Activated CD4-positive, CD25-positive, alpha-beta regulatory T cell treated with anti-CD3 and anti-CD28 coated beads, Interleukin-2, amount 50 U/mL, for 24 hours (primary cell): Measurements from ENCODE around the gene PSMA7.

Source experiments
- ATAC-seq, 2 donors: fragments of 150-1000 bp; cut with Tn5 transposase; one replicate each; pipeline ENCODE4 v1.10.0; 2021; ENCODE audit warnings: mild to moderate bottlenecking in 1 of 2, moderate library complexity in 1 of 2

PSMA7 gene

DNA sequence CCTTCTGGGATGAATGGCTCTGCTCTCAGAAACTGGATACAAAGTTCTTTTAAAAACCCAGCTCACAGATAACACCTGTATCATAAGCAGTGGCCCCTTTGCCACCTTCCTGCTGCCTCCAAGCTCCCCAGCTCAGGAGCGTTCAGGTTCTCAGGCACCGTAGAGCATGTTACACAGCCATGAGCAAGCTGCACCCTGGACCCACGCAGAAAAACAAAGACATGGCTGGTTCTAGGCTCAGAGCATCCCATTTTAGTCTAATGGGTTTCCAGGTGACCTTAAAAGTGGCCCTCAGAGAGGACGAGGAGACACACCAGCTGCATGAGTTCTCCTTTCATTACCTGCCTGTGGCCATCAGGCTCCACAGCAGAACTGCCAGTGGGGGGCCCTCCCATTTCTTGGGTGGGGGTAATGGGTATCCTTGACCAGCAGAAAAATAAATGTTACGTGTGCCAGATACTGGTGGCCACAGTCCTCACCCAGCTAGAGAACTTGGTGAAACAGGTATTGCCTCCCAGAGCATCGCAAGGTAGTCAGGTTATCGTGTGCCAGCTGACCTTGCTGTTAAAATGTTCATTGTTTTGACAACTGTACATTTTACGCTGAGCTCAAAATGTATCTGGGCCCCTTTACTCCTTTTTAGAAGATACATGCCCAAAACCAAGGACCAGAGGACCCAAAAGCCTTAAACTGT, 7.5 kb downstream of the PSMA7 start:
- no peak for ATAC-seq

DNA sequence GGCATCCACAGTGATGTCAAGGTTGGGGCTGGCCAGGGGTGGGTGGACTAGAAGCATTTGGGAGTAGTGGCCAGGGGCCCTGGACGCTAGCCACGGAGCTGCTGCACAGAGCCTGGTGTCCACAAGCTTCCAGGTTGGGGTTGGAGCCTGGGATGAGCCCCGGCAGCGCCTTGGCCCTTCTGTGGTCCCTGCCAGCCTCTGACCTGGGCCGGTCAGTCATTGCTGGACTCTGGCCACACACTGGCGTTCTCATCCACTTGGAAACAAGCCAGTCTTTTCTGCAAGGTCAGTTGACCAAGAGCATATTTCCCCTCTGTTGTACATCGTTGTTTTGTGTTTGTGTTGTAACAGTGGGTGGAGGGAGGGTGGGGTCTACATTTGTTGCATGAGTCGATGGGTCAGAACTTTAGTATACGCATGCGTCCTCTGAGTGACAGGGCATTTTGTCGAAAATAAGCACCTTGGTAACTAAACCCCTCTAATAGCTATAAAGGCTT, 8.4 kb downstream of the PSMA7 start:
- no peak for ATAC-seq

DNA sequence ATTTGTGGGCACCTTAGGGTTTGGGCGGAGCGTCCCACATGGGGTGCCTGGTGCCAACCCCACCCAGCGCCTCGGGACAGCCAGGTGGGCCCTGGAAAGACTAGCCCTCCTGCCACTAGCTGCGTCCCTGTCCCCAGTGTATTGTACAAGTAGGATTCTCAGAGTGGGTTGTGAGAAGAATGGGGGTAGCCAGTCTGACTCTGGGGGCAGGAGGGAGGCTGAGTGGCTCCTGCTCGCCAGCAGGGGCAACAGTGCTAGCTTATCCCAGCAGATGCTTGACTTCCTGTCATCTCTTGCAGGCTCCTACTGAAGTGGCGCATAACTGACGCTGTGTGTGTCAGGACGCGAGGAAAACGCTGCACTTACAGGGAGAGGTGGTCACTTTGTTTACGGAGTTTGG, 9.3 kb downstream of the PSMA7 start:
- ATAC-seq = no peak

DNA sequence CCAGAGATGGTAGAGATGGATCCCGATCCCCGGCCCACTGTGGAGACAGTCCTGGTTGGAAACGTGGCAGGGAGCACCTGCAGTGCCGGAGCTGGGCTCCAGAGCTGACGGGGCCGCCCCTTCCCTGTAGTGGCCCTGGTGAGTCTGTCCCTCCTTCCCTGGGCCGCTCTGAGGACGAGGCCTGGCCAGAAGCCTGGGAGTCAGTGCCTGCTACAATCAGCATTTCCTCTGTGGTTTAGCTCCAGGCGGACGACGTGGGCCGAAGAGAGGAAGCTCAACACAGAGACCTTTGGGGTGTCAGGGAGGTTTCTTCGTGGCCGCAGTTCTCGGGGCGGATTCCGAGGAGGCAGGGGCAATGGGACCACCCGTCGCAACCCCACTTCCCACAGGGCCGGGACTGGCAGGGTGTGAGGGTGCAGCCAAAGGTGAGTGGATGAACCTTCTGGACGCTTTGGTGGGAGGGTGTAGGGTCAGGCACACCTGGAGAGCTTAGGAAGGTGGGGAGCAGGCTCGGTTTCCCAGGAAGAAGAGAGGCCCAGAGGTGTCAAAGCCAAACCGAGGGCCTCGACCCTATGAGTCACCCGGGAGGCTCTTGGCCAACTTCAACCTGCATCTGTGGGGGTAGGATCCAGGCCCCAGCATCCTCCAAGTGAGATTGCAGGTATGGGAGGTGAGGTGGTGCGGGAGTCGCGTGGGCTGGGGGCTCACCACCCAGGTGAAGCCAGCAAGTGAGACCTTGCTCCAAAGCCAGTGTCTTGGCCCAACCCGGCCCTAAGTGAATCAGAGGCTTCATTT, 9.9 kb downstream of the PSMA7 start:
- ATAC-seq = no peak

DNA sequence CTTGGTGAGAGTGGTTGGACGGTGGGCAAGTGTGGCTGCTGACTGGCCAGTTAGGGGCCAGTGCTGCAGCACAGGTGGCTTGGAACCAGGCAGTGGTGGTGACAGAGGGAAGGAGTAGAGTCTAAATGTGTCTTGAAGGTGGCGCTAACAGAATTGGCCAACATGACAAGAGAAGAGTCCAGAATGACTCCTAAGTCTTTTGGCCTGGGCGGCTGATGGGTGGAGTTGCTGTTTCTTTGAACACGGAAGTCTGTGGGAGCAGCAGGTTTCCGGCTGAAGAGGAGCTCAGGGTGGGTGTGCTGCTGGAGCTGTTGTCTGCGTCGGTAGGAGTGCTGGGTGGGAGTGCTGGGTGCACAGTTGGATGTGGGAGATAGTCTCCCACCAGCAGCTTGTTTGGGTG, 10.8 kb downstream of the PSMA7 start:
- no peak for ATAC-seq

DNA sequence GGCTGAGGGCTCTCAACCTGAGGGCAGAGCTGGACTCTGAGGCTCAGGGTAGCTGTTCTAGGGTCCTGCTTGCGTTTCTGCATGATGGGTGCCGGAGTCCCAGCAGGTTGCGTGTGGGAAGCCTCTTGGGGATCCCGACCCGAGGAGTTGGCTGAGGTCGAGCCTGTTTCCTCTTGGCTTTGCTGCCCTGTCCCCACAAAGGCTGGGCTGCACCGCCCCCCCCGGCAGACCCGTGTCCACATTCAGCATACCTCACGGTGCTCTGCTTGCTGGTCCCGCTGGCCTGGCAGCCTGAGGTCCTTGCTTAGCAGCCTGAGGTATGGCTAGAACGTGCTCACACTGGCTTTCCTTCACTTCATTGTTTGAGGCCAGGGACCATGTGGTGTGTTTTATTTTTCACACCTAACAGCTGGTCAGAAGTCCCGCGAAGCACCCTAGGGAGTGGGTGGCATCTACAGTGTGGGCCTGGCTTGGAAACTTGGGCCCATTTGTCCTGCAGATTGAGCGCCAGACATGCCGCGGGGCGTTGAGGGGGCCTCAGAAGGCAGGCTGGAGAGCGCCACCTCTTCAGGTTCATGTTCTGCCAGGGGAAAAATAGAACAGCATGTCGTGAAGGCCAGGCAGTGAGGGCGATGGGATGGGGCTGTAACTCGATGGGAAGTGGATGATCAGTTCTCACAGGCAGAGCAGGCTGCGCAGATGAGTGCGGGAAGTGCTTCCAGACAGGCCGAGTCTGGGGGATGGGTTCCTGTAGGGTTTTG, 11.5 kb downstream of the PSMA7 start:
- ATAC-seq = no peak

DNA sequence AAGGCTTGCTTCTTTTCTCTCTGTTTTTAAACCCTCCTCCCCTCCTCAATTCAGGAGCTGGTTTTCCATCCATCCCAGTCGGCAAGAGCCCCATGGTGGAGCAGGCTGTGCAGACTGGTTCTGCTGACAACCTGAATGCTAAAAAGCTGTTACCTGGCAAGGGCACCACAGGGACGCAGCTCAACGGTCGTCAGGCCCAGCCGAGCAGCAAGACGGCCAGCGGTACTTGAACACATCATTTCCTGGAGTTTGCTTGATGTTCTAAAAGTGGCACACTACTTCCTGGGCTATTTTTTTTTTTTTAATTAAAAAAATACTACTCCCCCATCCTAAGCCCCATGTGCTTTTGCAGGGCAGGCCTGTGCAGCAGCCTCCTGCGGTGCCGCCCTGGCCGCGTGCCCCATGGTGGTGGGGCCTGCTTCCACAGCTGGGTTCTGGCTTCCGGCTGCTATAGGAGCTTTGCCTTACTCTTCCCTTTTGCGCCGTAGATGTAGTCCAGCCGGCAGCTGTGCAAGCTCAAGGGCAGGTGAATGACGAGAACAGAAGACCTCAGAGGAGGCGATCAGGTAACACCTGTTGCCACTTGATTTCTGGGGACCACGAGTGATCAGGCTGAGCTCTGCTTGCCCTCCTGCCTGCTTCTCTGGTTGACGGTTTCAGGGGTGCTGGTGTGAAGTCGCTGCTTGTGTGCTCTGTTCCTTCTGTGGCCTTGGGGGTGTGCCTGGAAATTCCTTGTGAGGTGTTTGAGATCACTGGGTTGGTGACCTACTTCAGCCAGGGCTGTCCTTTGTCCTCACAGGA, 13.3 kb downstream of the PSMA7 start:
- no peak for ATAC-seq

DNA sequence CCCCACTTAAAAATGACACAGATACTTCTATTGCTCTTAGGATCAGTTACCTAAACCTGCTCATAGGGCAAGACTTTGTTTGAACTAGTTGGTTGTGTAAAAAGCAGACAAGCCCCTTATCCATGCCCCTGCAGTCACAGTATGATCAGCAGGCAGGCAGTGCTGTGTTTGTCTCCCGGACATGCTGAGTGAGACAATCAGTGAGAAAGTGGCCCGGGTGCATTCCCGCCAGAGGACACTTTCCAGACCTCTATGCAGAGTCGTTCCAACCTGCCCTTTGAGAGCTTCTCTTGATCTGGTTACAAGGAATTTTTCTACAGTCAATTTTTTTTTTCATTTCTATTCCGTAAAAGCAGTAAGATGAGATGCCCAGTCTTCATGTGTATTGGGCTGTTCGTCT, 14.7 kb downstream of the PSMA7 start:
- no peak for ATAC-seq

DNA sequence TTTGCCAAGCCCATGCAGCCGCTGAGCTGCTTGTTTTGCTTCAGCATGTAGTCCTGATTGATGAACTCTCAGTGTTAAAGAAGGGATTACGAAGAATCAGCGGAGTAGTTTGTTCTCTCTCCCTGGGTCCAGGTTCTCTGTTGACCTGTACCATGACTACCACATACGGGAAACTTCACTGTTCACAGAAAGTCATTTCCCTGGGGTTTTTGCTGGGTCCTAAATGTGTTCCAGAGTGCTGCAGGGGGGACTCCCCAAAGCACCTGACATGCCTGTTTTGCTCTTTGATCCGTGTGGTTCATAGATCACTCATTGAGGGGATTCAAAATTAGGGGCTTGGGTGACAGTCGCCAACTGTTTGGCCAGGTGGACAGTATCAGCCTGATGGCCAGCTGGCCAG, 15.4 kb downstream of the PSMA7 start:
- ATAC-seq = no peak

DNA sequence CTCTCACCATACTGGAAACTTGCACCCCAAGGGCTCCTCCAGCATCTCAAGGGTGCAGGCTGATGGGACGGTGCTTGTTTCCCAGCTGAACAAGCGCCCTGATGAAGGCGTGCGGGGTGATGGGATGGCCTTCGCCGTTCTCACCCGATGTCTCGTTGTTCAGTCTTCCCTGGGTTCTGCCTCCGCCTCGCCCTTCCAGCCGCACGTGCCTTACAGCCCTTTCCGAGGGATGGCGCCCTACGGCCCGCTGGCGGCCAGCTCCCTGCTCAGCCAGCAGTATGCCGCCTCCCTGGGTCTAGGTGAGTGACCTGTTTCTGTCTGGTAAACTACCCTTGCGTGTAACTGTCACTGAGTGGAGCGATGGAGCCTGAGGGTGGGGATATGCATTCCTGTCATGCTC, 17.1 kb downstream of the PSMA7 start:
- no peak for ATAC-seq

DNA sequence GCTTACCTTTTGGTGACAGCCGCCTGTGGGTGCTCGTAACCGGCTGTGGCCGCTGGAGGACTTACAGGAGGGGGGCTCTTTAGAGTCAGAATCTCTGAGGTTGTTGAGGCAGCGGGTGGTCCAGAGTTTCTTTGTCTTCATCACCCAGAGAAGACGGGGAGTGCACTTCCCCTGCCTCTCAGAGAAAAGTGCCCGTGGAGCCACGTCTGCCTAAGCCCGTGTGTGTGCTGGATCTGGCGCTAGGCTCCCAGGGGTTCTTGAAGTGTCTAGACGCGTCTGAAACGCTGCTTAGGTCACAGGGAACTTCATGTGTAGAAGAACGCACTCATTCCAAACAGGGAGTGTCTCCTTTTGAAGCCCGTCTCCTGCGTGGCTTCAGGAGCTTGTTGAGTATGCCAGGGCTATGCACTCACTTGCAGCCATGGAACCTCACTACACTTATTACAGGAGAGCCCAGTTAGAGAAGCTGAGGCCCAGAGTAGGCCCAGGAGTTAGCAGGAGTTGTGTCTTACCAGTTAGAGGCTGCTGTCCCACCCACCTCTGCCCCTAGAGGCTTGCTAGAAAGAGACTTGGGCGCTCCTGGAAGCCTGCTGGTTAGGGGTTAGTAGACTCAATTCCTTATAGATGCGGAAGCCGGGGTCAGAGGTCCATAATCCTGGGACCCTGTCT, 19.6 kb downstream of the PSMA7 start:
- ATAC-seq = no peak

DNA sequence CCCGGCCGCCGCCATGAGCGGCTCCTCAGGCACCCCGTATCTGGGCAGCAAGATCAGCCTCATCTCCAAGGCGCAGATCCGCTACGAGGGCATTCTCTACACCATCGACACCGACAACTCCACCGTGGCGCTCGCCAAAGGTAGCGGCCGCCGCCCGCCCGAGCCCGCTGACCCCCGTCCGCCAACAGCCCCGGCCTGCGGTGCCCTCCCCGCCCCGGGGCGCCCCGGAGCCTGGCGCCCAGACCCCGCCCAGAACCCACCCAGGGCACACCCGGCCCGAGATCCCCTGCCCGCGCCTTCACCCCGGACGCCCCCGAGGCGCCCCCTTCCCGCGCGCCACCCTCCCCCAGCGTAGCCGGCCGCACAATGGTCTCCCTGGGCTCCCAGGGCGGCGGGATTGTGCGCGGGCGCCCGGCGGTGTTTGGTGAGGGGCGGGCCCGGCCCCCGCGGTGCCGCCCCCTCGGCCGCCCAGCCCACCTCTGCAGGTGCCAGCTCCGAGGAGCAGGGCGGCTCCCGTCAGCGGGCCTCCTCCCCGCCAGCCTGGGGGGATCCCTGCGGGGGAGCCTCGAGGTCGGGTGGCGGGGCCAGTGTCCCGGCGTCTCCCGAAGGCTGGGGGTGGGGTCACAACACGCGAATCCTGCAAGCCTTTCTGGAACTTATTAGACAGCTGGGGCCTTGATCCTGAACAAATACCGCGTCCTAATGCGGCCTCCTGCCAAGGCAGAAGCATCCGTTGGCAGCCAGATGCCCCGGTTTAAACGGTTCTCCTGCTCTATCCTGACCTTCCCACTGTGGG, 20.3 kb downstream of the PSMA7 start:
- ATAC-seq = no peak

DNA sequence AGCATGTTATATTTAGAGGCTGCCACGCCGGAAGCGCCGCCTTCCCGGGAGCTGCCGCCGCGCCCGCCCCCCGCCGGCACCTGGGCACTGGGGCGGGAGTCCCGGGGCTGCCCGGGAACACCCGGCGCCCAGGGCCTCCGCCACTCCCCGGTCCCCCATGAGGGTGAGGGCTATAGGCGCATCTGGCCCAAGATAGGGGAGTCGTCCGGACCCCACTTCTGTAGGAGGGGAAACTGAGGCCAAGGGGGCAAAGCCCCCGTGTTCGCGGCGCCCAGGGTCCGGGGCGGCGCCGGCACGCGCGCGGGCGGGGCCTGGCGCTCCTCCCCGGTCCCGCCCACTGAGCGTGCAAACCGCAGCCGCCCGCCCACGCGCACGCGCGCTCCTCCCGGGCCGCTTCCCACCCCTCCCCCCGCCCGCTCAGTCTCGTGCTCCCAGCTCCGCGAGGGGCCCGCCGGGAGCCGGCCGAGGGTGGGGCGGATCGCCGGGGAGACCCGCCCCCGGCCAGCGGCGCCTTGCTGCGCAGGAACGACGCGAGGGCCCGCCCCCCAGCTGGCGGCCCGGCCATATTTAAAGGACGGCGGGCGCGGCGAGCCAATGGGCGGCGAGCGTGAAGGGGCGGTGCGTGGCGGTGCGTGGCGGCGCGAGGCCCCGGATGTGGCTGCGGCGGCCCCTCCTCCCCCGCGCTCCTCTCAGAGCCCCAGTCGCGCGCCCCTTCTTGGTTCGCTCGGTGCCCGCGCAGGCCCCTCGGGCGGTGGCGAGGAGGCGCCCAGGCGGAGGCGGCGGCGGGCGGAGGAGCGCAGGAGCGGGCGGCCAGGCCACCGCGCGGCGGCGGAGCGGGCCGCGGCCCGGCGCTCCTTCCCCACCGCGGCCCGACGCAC, 21.2 kb downstream of the PSMA7 start, which contains the start of gene LSM14B:
TSS of gene LSM14B (plus strand) at position 700 of the 878 bp plus-strand sequence. CDS start 192 bp downstream, outside the sequence.
- peak; percentile 81 to 87 for ATAC-seq

DNA sequence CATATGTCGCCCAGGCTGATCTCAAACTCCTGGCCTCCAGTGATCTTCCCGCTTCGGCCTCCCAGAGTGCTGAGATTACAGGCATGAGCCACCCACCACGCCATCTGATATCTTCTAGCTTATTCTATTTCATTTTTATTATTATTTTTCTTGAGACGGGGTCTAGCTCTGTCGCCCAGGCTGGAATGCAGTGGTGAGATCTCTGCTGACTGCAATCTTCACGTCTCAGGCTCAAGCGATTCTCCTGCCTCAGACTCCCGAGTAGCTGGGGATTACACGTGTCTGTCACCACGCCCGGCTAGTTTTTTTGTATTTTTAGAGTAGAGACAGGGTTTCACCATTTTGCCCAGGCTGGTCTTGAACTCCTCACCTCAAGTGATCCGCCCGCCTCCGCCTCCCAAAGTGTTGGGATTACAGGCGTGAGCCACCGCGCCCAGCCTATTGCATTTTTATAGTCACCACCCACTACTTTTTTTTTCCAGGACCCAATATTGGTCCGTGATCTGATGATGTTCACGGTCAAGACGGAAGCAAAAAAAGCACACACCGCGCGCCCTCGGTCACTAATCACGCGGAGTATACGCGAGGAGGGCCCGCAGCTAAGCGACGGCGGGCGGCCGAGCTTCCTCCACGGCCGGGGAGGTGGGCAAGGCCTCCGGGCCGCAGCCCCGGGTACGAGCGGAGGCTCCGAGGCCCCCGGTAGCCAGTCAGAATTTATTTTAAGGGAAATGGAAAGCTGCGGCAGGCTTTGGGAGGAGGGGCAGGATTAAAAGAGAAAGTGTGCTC, 22.0 kb downstream of the PSMA7 start:
- ATAC-seq = peak; percentile 0

DNA sequence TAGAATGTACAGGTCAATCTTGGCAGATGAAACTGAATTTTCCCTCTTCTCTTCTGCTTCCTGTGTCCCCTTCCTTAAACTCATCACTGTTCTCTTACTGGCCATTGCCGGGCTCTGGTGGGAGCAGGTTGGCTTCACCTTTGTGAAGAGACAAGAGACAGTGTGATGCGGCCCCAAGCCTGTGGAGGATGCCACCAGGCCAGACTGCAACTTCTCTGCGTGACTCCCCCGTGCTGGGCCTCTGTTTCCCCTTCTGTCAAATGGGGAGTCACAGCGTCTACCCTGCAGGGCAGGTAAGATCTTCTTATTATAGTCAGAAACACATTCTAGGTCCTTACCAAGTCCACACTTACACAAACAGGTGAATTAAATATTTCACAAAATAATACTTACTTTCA, 22.8 kb downstream of the PSMA7 start:
- ATAC-seq = no peak

DNA sequence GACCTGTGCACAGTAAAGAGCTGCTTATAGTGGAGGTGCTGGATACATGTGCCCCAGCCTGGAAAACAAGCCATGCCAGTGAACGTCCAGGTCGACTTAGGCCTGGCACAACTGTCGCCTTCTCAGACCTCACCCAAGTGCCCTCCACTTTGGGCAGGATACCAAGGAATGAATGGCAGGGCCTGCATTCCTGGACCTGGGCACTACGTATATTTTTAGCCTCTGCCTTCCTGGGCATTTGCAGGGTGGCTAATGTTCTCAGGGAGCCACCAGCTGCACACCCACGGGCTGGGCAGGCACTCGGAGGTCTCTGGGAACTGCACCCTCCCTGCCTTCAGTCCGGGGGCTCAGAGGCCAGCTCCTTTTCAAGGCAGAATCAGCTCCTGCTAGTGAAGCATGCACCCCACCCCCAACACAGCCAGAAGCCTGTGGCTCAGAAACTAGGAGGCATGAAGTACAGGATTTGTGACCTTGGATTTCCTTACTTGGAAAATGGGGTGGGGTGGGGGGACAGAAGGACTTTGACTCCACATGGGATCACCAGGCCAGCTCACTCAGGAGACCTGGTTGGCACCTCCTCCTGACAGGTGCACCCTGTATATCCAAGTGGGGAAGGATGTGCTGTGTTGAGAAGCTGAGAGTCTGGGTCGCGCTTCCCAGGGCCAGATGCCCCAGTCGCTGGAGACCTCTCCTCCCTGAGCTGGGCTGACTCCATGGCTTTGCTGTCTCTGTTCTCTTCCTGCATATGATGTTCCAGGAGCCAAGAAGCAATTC, 23.4 kb downstream of the PSMA7 start:
- ATAC-seq = no peak

DNA sequence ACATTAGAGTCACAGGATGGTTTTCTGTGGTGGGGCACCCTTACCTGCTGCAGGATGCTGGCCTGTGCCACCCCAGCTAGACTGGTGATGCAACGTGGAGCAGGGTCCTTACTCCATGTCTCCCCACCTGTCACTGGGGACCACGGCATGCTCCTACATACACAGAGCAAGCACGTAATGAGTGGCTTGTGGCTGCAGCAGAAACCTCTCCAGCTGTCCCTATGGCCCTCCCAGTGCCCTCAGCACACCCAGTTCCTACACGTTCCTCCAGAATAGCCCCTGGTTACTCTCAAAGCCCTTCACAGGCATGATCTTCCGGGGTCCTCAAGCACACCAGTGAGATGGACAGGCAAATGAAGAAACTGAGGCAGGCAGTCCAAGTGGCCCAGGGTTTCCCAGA, 24.1 kb downstream of the PSMA7 start:
- no peak for ATAC-seq
